Heart left ventricle (tissue), 16 donors: ENCODE measurements around the gene VILL. TPM values are rescaled to one million over a fixed set of nuclear protein-coding genes. Genes with fewer than 3 reads are reported as not detected.

Source experiments
- ATAC-seq, 4 donors: fragments of 200-7000 bp; cut with Tn5 transposase; one replicate each; pipeline ENCODE4 v1.9.1; 2020 to 2022; ENCODE audit warnings: moderate library complexity in 4 of 4, mild to moderate bottlenecking in 3 of 4, moderate number of reproducible peaks in 1 of 4
- DNase-seq, 5 donors: peaks; one replicate each; pipeline ENCODE4 v3.0.0-alpha.2; 2020
- H3K27ac ChIP-seq, 12 donors: fragments of 200-600 bp; sonication (generic) in 4 of 12; one replicate each; pipeline versions ENCODE4 v1.5.0 to v1.8.0; 2016 to 2022; ENCODE audit warnings: mild to moderate bottlenecking in 2 of 12
- H3K27me3 ChIP-seq, 9 donors: fragments of 200-600 bp; sonication (generic) in 2 of 9; one replicate each; pipeline versions ENCODE4 v1.5.1 to v1.8.0; 2016 to 2022; ENCODE audit warnings: mild to moderate bottlenecking in 3 of 9
- H3K36me3 ChIP-seq, 9 donors: fragments of 200-600 bp; sonication (generic) in 2 of 9; one replicate each; pipeline versions ENCODE4 v1.5.0 to v1.8.0; 2018 to 2022; ENCODE audit warnings: mild to moderate bottlenecking in 2 of 9
- H3K4me1 ChIP-seq, 12 donors: fragments of 200-600 bp; sonication (generic) in 4 of 12; one replicate each; pipeline versions ENCODE4 v1.5.0 to v1.8.0; 2016 to 2022; ENCODE audit warnings: mild to moderate bottlenecking in 3 of 12
- H3K4me3 ChIP-seq, 12 donors: fragments of 200-600 bp; sonication (generic) in 4 of 12; one replicate each; pipeline versions ENCODE4 v1.5.0 to v1.8.0; 2017 to 2022; ENCODE audit warnings: mild to moderate bottlenecking in 9 of 12, moderate library complexity in 4 of 12
- H3K9me3 ChIP-seq, 12 donors: fragments of 200-600 bp; sonication (generic) in 4 of 12; one replicate each; pipeline versions ENCODE4 v1.5.0 to v1.8.0; 2016 to 2022; ENCODE audit warnings: mild to moderate bottlenecking in 1 of 12
- CTCF ChIP-seq, 12 donors: fragments of 200-600 bp; sonication (generic) in 4 of 12; IDR thresholded peaks; one replicate each; pipeline versions ENCODE4 v1.5.0 to v1.8.0; 2018 to 2022; ENCODE audit warnings: antibody characterized with exemption in 12 of 12, mild to moderate bottlenecking in 5 of 12
- POLR2A ChIP-seq, 2 donors: fragments of 450-650 bp; IDR thresholded peaks; one replicate each; pipeline ENCODE4 v1.6.1; 2017; ENCODE audit warnings: antibody characterized with exemption in 2 of 2, mild to moderate bottlenecking in 2 of 2, moderate library complexity in 2 of 2
- WGBS, 4 donors: extraction: QIAGEN DNeasy Blood & Tissue Kit in 2 of 4; methylation state at CpG; one replicate each; pipeline versions ENCODE4 v1.1.5 to v1.1.7; 2013 to 2018; 5-methylcytosine and 5-hydroxymethylcytosine counted together
- intact Hi-C, 10 donors: fragments of 100-400 bp; cut with DNase I; formaldehyde crosslinking; loops; one replicate each; pipeline versions ENCODE4 v1.11.1 to v1.14.2; 2022
- polyA plus RNA-seq, 2 donors: library from polyadenylated mRNA; stranded (reverse); fragments of 200-250 nt; gene quantifications; one replicate each; pipeline ENCODE4 v1.2.3, GENCODE V29; 2013
- total RNA-seq, 9 donors: library from RNA; depleted of rRNA in 2 of 9; stranded (reverse); fragments of >200 nt in 2 of 9; fragmentation: NEBNext Ultra II Directional in 3 of 9; extraction: Animal tissue kit (Norgen Biotek cat#: 25700) in 3 of 9; gene quantifications; one replicate each; pipeline versions ENCODE4 v1.1.0 to v1.2.4, GENCODE V29; 2016 to 2023
- donor health status: ischemic (EF 13 %, LVEDD 7.1; RV severe dilation, severe dysfunction).
- donor health status: healthy with polysubstance abuse.
- donor health status: DM: no; HTN: yes; CAD: no.
- donor health status: DM: no; HTN: no; CAD: no.
- donor health status: ischemic (EF 25% LVEDD 6.9; RV normal size, moderate dysfunction).
- donor health status: ischemic (EF 25% LVEDD 5.7; RV mildly dilated, moderate dysfunction).
- donor health status: healthy.
- donor health status: DM: yes; HTN: yes; CAD: no.
- donor health status: ischemic (EF 35%, LVEDD 5.7; RV mildly dilated, moderate dysfunction).
- donor health status: nonischemic (EF 11% LVEDD 7.7; RV severe dilation, severe dysfunction).
- donor health status: DM: yes; HTN: yes; CAD: no.
- donor health status: PGD.
- donor health status: ischemic (EF 29% LVEDD 5.4; RV normal size, mild dysfunction).
- donor health status: nonischemic (EF 23%, LVEDD 6.1; RV moderate dilation, normal function).

The VILL gene
- total and polyA plus RNA-seq, 11 donors = 1.1 to 6.3 (median 2.7) TPM

GRCh38 chr3:37981348-37981664, 9.3 kb upstream of the VILL start:
- TF ChIP-seq CTCF (IDR thresholded peaks at IDR 0.05) (no peak), POLR2A (IDR thresholded peaks at IDR 0.05) (no peak)
- Histone ChIP-seq H3K9me3 (no peaks in the 10 kb centered on the region), H3K27me3 (no peaks in the 10 kb centered on the region), H3K27ac (no peak overlapping the region), H3K36me3 (peaks cover 0 to 77% (median 38%) of the 10 kb centered on the region in 9 donors), H3K4me3 (no peak overlapping the region), H3K4me1 (peaks cover 0 to 19% (median 4%) of the 10 kb centered on the region in 12 donors)
- 93 to 99% (median 96%) methylated on average over 2 of the region's 2 CpGs for WGBS, 4 donors
- no peak for DNase-seq
- intact Hi-C loops = no loop called here
- ATAC-seq = no peak

- WGBS, 4 donors = 58 to 81% (median 70%) methylated on average over 1 of the region's 1 CpG
- TF ChIP-seq POLR2A (IDR thresholded peaks at IDR 0.05) (no peak), CTCF (IDR thresholded peaks at IDR 0.05) (no peak)
- ATAC-seq (no peak), DNase-seq (no peak)
- Histone ChIP-seq H3K36me3 (peaks cover 0 to 66% (median 29%) of the 10 kb centered on the region in 9 donors), H3K4me3 (no peak overlapping the region), H3K4me1 (peaks cover 0 to 19% (median 8%) of the 10 kb centered on the region in 12 donors), H3K9me3 (no peaks in the 10 kb centered on the region), H3K27me3 (no peaks in the 10 kb centered on the region), H3K27ac (no peak overlapping the region)
- intact Hi-C loops = no loop called here
Measured at GRCh38 chr3:37982331-37982730, 8.3 kb upstream of the VILL start.

GRCh38 chr3:37984051-37984450, 6.5 kb upstream of the VILL start:
- intact Hi-C loops = no loop called here
- no peaks in the 10 kb centered on the region for H3K27me3 ChIP-seq
- peaks cover 0 to 50% (median 29%) of the 10 kb centered on the region in 9 donors for H3K36me3 ChIP-seq
- no peak overlapping the region for H3K4me3 ChIP-seq
- 79 to 86% (median 82%) methylated on average over 7 of the region's 7 CpGs for WGBS, 4 donors
- no peak overlapping the region for H3K27ac ChIP-seq
- DNase-seq (no peak), ATAC-seq (no peak)
- no peaks in the 10 kb centered on the region for H3K9me3 ChIP-seq
- TF ChIP-seq CTCF (IDR thresholded peaks at IDR 0.05) = no peak
- no peak for TF ChIP-seq POLR2A (IDR thresholded peaks at IDR 0.05)
- H3K4me1 ChIP-seq = peaks cover 0 to 19% (median 8%) of the 10 kb centered on the region in 12 donors

- no peak for DNase-seq
- no peak overlapping the region for H3K4me3 ChIP-seq
- H3K4me1 ChIP-seq = peaks cover 0 to 15% (median 8%) of the 10 kb centered on the region in 12 donors
- 87 to 100% (median 94%) methylated on average over 7 of the region's 7 CpGs for WGBS, 4 donors
- no peaks in the 10 kb centered on the region for H3K27me3 ChIP-seq
- no peak for TF ChIP-seq CTCF (IDR thresholded peaks at IDR 0.05)
- no peak for TF ChIP-seq POLR2A (IDR thresholded peaks at IDR 0.05)
- intact Hi-C loops = no loop called here
- peaks cover 0 to 46% (median 29%) of the 10 kb centered on the region in 9 donors for H3K36me3 ChIP-seq
- peak overlapping the region in 1 of 12 donors; percentile 44 for H3K27ac ChIP-seq
- no peak for ATAC-seq
- H3K9me3 ChIP-seq = no peaks in the 10 kb centered on the region
Measured at GRCh38 chr3:37984596-37984995, 6.0 kb upstream of the VILL start.
